NCI-H2029 treated with DMSO at 0.1 percent for 48 hours (cell line): ENCODE measurements around the gene CUEDC1.

Experiments
- DNase-seq: peaks from one replicate; lab custom pipeline; 2025; lab: John Stamatoyannopoulos, UW

CUEDC1 gene

DNA sequence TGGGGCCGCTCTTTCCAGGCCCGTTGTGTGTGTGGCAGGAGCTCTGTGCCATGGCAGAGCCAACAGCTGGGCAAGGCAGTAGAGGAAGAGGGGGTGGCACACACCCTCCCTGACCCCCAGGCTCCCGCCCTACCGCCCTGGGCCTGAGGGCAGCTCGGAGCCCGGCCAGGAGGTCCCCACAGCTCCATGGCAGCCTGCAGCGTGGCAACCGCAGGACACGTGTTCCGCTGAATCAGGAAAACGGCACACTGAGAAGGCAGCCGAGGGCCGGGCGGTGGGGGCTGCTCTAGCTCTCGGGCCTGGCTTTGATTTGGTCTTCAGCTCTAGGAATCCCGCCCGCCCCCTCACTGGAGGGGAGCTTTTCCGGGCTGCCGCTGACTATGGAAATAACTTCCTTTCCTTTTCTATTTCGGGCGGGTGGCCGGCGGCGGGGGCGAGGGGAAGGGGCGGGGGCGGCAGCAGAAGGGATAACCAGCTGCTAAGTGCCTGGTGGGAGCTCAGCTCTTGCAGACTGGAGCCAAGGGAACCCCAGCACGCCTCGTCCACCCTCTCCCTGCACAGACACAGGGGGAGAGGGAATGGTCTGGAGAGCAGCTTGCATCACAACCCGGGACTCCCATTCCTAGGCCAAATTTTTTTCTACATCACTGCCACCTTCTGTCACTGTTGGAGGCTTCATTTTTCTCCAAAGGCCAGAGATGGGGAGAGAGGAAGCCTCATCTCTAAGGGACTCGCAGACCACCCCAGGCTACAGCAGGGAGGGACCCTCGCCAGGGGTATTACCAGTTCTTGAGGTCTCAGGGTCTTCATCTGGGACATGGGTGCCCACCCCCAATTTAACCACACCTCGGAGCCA lies 80.5 kb downstream of the CUEDC1 start:
- DNase-seq = no peak

DNA sequence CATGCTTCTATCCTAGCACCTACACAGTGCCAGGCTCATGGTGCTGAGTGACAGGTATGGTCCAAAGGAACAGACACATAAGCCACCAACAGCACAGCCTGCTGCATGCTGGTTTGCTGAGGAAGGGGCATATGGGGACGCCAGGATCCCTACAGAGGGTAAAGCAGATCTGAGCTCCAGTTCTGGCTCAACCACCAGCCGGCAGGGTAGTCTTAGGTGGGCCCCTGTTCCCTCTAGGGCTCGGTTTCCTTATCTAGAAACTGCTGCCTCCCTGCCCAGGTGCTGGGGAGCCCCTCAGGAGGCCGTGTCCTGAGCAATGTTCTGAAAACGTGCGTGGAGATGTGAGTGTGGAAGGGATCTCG lies 81.2 kb downstream of the CUEDC1 start:
- no peak for DNase-seq

DNA sequence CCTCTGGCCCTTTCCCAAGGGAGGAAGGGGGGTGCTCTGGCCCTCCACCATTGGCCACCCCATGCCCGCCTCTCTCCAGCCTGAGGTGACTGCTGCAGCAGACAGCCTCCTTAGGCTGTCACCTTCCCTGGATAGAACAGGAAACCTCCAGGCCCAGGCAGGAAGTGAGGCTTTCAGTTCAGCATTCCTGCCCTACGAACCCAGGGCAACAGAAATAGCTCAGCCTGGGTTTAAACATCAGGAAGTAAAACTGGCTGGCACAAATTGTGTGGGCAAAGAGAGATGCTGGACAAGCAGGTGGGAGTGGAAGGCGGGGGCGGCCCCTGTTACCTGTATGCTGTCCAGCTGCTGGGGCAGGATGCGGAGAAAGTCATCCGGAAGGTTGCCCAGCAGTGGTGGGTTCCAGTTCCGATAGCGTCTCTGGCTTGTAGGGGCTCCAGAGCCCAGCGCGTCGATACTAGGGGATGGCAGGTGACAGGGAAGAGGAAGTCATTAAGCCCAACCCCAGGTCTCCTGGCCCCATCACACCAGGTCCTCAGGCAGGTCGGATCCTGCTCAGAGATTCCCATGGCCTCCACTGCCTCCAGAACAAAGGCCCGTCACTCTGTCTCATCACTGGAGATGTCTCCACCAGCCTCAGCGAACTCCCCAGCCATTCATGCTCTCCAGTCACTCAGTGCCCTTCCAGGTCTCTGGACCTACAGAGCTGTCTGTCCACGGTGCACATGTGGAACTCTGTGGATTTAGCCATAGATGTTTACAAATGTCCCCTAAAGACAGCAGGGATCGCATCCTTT lies 81.8 kb downstream of the CUEDC1 start:
- DNase-seq = no peak

- DNase-seq = no peak
These were observed 82.7 kb downstream of the CUEDC1 start for GRCh38 chr17:57872536-57872935.

DNA sequence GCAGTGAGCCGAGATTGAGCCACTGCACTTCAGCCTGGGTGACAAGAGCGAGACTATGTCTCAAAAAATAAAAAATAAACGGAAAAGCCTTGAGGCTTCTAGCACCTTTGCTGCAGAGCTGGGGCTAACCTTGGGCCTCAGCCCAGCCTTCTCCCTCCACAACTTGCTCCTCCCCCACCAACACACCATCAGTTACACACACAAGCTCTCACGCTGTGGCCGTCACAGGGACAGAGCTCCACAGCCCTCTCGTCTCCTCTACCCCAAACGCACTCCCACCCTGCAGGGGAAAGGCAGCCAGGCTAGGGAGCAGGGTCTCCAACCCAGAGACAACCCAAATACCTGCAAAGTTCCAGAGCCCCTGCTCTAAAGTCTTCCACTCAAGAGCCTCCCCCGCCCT lies 83.3 kb downstream of the CUEDC1 start:
- DNase-seq = no peak

DNA sequence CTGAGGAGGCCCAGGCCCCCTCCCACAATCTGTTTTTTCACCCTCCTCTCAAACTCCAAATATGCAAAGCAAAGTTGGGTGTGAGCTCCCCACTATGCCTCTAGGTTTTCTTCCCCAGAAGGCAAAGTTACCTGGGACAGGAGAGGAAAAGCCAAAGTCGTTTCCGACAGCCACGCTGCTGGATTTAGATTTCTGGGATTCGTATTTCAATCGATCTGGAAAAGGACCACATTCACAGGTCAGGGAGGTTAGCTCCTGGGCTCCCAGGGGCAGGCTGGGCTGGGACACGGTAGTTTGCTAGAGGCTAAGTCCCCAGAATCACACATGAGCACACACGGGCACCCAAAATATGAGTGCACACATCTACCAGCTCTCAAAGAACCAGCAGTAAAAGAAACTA lies 84.1 kb downstream of the CUEDC1 start:
- DNase-seq = no peak

DNA sequence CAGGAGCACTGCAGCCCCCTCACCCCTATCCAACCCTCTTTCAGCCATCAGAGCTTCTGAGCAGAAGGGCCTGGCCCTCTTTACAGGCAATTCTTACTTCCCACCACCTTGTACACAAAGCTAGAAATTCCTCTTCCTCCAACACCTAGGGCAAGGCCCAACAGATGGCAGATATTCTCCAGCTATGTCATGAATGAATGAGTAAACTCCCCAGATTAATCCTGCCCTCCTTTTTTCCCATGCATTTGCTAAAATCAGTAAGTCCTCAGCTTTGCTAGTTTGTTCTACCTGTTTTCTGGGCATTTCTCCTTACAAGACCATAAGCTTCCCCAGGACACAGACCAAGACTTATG lies 85.0 kb downstream of the CUEDC1 start:
- DNase-seq = no peak

- DNase-seq = no peak
These were observed 85.5 kb downstream of the CUEDC1 start for GRCh38 chr17:57869617-57870282.

DNA sequence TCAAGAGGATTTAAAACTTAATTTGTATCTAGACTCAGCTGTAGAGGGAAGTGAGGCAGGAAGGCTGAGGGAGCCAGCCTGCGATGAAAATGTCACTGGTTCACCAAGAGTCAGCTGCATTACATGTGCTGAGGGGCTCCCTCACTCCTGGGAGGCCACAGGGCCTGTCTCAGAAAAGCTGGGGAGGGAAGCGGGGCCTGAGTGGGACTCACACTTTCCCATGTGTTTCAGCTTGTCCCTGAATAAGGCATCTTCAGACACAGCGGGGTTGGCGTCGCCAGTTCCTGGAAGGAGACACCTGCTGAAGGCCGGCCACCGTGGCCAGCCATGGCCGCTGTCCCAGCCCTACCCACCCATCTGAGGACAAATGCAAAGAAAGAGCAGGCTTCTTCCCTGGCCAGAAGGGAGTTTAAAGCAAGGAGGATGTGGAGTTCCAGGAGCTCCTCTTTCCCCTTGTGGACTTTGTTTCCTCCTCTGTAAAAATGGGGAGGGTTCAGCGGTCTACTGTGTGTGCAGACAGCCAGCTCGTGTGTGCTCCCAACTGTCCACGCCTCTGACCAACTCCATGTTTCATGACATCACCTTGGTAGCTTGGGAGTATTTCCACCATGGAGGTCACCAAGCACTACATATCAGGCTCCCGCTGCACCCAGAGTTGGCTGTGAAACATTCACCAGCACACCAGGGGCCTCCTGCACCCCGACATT lies 86.1 kb downstream of the CUEDC1 start:
- no peak for DNase-seq

- DNase-seq = no peak
These were observed 87.0 kb downstream of the CUEDC1 start for GRCh38 chr17:57868007-57868909.

GRCh38 chr17:57867126-57867525 lies 88.1 kb downstream of the CUEDC1 start:
- DNase-seq = no peak

- DNase-seq = no peak
These were observed 88.5 kb downstream of the CUEDC1 start for GRCh38 chr17:57866723-57867122.

DNA sequence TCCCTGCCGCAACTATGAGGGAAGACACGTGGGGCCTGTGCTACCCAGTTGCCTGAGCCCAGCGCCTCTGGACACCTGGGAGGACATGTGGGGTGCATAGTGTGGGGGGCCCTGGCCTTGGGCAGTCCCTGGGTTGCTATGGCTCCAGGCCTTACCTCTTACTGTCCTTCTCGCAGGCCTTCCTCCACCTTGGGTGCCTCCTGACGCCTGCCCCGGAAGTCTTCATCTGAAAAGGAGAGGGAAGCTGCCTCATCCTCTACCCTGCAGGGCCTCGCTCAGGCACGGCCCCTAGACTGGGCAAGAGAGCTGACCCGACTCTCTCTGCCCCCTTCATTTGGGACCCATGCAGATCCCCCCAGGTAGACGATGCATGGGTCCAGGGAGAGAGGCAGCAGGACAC lies 88.9 kb downstream of the CUEDC1 start:
- DNase-seq = no peak

DNA sequence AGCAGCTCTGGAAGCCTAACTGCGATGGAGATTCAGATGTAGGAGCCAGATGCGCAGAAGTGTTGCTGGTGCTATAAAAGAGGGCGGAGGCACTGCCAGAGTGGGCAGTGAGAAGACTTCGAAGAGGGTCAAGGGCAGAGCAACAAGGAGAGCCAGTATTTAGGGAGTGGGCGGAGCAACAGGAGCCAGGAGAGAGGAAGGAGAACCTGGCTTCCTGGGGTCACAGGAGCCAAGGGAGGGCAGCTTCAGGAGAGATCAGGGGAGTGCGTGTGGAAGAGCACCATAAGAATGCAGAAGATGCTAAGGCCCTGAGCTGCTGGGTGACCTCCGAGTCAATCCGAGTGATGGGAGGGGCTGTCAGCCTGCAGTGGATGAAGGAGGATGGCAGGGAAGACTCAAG lies 90.9 kb downstream of the CUEDC1 start:
- DNase-seq = no peak

GRCh38 chr17:57862694-57863667 lies 92.2 kb downstream of the CUEDC1 start:
- DNase-seq = no peak

DNA sequence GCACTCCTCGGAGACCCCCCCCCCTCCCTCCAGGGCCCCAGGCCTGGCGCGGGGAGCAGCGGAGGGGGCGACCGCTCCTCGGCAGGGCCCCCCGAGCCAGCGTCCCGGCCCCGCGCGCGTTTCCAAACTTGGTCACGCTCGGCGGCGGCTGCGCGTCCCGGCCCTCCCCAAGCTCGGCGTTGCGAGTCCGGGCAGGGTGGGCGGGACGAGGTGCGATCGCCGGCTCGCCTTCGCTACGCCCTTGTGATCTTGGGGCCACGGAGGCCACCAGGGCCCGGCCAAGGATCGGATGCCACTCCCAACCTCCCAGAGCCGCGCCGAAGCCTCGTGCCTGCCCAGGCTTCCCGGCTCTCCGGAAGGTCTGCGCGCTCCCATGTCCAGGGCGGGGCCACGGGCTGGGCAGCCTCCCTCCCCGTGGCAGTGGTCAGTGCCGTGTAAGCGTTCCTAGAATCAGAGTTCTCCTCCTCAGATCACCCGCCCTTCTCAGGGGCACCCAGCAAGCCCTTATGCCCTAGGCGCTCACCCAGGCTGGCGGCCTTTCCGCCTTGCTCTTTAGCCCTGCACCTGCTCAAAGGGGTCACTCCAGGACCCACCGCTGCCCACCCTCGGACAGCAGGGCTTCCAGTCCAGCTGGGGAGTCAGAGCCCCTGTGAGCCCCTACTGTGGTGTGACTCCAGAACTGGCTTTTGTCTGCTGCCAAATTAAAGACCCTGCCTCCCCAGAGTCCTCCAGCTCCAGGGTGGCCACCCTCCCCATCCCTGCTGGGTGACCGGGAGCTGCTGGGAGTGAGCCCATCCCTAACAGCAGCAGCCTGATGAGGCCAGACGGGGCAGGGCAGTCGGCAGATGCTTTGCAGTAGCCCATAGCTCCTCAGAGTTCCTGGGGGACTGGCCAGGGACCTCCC lies 93.2 kb downstream of the CUEDC1 start:
- no peak for DNase-seq

DNA sequence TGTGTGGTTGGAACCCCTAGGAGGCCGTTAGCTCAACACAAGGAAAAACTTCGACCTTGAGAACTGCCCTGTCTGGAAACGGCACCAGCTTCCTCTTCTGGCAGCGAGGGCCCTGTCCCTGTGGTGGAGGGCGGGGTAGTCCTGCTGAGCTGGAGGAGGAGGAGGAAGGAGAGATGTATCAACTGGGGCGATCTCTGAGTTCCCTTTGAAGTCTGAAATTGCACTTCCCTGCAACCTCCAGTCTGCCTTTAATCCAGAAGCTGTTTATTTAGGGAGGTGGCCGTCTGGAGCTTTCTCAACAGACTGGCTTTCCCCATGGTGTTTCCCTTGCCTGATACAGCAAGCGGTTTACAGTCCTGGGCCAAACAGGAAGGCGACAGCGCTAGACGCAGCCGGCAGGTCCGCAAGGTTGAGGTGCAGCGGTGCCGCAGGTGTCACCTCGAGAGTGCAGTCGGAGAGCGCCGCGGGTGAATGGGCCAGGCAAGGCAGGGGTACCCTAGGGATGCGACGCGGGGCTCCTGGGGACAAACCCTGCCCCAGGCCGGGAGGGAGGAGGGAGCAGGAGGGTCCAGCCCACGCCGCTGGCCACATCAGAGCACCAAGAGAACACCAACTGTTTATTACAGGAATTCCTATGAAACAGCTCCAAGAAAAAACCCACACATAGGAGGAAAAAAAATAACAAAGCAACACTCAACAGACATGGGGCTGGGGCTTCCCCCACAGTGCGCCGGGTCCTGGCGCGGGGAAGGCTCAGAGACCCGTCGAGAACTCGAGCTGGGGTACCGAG lies 94.0 kb downstream of the CUEDC1 start:
- no peak for DNase-seq

DNA sequence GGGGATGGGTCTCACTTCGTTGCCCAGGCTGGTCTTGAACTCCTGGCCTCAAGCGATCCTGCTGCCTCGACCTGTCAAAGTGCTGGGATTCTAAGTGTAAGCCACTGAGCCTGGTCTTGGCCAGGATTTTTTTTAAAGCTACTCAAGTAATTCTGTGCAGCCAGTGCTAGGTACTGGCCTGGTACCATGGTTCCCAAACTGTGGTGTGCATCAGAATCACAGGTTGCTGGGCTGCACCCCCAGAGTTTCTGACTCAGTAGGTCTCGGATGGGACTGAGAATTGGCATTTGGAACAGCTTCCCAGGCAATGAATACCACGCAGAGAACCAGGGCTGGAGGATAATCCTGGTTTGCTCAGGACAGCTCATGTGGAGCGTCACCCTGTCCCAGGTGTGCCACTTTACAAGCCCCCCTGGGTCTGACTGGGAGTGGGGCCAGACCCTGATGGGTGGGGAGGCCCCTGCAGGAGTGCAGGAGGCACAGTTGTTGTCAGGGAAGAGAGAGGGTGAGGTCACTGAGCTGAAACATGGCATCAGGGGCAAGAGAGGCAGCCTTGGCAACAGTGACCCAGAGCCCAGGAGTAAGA lies 94.7 kb downstream of the CUEDC1 start:
- no peak for DNase-seq
